22Rv1 (cell line): ENCODE results near the gene CUX1.

Source experiments
- H3K27ac ChIP-seq: fragments of 450-650 bp; 2 replicates; pipeline ENCODE4 v1.5.1; 2017
- ZFX ChIP-seq: fragments of 450-650 bp; IDR thresholded peaks from 2 replicates; pipeline ENCODE4 v1.6.1; 2017; ENCODE audit warnings: antibody characterized with exemption, borderline replicate concordance
- TF ChIP-seq, protein P1 (sequence below): fragments of 450-650 bp; IDR thresholded peaks from 2 replicates; pipeline ENCODE4 v1.5.1; 2017; ENCODE audit warnings: mild to moderate bottlenecking

Gene CUX1

DNA sequence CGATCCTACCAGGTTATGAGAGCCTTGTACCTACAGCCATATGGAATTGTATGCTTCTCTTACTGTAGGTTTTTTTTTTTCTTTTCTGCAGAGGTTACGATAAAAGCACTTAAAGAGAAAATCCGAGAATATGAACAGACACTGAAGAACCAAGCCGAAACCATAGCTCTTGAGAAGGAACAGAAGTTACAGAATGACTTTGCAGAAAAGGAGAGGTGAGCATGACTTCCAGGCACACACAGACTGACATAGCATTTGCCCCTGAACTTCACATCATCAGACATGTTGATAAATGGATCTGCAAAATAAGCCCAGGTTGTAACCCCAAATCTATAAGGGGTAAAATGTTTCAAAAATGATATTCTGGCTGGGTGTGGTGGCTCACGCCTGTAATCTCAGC is 286.8 kb downstream of the CUX1 start:
- no peak for TF ChIP-seq ZFX
- TF ChIP-seq, protein P1, sequence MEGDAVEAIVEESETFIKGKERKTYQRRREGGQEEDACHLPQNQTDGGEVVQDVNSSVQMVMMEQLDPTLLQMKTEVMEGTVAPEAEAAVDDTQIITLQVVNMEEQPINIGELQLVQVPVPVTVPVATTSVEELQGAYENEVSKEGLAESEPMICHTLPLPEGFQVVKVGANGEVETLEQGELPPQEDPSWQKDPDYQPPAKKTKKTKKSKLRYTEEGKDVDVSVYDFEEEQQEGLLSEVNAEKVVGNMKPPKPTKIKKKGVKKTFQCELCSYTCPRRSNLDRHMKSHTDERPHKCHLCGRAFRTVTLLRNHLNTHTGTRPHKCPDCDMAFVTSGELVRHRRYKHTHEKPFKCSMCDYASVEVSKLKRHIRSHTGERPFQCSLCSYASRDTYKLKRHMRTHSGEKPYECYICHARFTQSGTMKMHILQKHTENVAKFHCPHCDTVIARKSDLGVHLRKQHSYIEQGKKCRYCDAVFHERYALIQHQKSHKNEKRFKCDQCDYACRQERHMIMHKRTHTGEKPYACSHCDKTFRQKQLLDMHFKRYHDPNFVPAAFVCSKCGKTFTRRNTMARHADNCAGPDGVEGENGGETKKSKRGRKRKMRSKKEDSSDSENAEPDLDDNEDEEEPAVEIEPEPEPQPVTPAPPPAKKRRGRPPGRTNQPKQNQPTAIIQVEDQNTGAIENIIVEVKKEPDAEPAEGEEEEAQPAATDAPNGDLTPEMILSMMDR: no peak
- no peak overlapping the region for H3K27ac ChIP-seq

DNA sequence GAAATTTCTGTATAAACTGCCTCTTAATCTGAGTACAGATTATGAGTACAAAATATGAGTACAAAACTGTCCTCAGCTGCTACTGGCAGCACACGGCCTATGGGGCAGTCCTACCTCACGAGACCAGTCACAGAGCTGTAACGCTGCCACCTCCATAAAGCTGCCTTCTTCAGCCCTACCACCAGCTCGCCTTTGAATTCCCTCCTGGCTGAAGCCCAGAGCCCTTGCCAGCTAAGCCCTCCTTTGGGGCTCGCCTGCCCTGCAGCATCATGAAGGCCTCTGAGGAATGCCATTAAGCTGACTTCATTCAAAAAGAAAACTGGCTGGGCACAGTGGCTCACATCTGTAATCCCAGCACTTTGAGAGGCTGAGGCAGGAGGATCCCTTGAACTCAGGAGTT is 289.2 kb downstream of the CUX1 start:
- TF ChIP-seq, protein P1: no peak
- no peak for TF ChIP-seq ZFX
- H3K27ac ChIP-seq: no peak overlapping the region

DNA sequence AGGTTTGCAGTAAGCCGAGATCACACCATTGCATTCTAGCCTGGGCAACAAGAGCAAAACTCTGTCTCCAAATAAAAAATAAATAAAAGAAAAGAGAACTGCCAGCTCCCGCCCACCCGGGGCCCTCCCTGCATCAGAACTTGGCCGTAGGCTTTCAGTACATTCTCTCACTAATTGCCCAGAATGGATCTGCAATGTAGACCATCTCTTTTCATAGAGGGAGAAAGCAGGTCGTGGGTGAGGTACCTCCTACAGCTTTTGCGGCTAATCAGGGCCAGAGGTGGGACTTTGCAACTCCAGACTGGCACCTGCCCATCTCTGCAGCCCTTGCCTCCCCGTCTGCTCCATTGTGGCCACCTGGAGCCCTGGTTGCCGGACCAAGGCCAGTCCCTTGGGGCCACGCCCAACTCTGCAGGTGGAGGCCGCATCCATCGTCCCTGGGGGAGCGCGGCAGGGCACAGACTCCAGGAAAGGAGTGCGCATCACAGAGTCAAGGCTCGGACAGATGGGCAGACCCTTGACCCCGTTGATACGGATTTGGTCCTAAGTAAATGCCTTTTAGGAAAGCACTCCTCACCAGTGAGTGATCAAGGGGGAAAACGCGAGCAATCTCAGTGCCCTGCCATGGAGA is 290.2 kb downstream of the CUX1 start:
- H3K27ac ChIP-seq: no peak overlapping the region
- TF ChIP-seq, protein P1: no peak
- no peak for TF ChIP-seq ZFX

DNA sequence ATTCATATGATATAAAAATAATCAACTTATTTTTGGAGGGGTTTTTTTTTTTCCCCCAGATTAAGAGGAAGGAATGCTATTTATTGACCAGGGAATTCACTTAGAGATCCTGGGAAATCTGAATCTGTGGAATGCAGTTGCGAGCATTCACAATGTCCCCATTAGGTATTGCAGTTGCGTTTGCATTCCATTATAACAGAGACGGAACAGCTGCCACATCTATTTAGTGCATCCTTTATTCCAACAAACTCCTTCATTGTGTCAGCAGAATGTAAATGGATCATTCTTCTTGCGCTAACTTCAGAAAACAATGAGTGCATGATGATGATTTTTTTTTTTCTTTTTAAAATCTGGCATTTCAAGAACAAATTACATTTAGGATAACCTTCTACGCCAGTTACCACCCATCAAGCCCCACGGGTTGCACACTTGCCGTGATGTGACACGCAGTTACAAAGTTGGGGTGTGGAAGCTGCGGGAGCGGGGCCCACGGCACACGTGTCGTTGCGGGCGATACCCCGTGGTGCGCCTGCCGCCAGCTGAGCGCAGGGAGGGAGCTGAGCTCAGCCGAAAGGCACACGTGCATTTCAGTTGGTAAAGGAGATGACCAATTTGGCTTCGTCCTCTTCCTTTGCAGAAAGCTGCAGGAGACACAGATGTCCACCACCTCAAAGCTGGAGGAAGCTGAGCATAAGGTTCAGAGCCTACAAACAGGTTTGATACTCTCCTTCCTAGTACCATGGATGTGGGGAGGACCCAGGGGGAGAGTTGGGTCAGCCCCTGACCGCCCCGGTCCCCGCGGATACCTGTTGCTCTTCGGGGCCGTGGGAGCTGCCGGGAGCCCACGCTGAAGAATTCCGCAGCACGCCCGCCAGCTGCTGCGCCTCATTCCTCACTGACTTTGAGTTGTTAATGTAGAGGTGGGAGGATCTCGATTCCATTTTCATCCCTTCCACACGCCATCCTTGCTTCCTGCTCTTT is 293.9 kb downstream of the CUX1 start:
- no peak overlapping the region for H3K27ac ChIP-seq
- TF ChIP-seq ZFX: no peak
- TF ChIP-seq, protein P1: no peak

DNA sequence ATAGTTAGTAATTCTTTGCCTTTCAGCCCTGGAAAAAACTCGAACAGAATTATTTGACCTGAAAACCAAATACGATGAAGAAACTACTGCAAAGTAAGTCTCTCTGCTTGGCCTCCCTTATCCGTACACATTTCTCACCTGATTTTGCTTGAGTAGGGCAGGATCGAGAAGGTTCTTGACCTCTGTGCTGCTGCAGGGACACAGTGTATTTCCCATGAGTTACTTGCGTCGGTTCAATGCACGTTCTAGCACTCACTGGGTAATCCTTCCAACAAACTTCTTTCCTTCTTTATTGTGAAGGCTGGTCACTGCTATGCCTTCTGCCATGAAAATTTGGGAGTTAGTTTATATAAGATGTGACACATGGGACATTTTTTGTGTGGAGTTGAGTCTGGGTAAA is 297.8 kb downstream of the CUX1 start:
- no peak for TF ChIP-seq ZFX
- TF ChIP-seq, protein P1: no peak
- no peak overlapping the region for H3K27ac ChIP-seq

DNA sequence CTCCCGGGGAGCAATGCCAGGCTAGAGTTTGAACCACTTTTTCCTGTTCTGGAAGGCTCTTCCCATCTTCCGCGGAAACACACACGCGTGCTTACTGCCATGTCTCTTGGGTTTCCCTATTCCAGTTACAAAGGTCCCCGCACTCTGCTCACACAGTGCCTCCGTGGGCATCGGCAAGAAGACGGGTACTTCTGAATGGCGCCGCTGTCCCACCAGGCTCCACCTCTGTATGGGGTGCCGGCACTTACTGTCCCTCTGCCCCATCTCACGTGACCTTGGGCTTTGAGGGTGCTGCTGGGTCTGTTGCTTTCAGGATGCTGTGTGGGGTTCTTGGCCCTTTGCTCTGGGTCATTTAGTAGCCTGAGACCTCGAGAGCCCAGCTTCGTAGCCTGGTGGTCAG is 298.5 kb downstream of the CUX1 start:
- no peak overlapping the region for H3K27ac ChIP-seq
- TF ChIP-seq, protein P1: no peak
- no peak for TF ChIP-seq ZFX

DNA sequence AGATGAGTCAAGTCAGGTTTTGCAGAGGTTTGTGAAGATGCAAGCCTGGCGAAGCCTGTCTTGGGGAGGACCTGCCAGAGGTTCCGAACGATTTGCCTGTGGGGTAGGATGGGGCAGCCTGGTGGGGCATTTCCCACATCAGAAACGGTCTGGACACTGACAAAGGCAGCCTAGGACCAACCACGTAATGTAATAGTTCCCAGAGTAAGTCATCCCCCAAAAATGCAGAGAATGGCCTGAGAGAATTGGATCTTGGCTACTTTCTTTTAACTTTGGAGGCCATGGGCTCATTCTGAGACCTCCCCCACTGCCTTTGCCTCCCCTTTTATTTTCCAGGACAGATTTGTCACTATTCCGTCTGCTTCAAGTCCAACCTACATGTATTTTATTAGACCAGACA is 300.3 kb downstream of the CUX1 start:
- no peak overlapping the region for H3K27ac ChIP-seq
- TF ChIP-seq ZFX: no peak
